Body of pancreas (tissue), 4 donors: ENCODE data around the gene GADD45A.
"Not testable (repeated sequence)": the region's sequence is repeated elsewhere in the genome, so short reads cannot be mapped to it uniquely, and the experiment has no call there.

Experiments used
- POLR2A ChIP-seq, 3 donors: fragments of 450-650 bp; IDR thresholded peaks; one replicate each; pipeline ENCODE4 v1.6.1; 2016; ENCODE audit warnings: antibody characterized with exemption in 3 of 3, mild to moderate bottlenecking in 2 of 3
- TF ChIP-seq, protein P1 (sequence below), 7 experiments: fragments of 450-650 bp in 4 of 7; fragments of 200-600 bp in 3 of 7; sonication (generic) in 3 of 7; IDR thresholded peaks; one replicate each; pipeline ENCODE4 v1.5.1; 2016 to 2019; ENCODE audit warnings: antibody characterized with exemption in 7 of 7

DNA sequence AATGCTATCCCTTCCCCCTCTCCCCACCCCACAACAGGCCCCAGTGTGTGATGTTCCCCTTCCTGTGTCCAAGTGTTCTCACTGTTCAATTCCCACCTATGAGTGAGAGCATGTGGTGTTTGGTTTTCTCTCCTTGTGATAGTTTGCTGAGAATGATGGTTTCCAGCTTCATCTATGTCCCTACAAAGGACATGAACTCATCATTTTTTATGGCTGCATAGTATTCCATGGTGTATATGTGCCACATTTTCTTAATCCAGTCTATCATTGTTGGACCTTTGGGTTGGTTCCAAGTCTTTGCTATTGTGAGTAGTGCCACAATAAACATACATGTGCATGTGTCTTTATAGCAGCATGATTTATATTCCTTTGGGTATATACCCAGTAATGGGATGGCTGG, 19.7 kb upstream of the GADD45A start:
- TF ChIP-seq, protein P1, sequence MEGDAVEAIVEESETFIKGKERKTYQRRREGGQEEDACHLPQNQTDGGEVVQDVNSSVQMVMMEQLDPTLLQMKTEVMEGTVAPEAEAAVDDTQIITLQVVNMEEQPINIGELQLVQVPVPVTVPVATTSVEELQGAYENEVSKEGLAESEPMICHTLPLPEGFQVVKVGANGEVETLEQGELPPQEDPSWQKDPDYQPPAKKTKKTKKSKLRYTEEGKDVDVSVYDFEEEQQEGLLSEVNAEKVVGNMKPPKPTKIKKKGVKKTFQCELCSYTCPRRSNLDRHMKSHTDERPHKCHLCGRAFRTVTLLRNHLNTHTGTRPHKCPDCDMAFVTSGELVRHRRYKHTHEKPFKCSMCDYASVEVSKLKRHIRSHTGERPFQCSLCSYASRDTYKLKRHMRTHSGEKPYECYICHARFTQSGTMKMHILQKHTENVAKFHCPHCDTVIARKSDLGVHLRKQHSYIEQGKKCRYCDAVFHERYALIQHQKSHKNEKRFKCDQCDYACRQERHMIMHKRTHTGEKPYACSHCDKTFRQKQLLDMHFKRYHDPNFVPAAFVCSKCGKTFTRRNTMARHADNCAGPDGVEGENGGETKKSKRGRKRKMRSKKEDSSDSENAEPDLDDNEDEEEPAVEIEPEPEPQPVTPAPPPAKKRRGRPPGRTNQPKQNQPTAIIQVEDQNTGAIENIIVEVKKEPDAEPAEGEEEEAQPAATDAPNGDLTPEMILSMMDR (IDR thresholded peaks at IDR 0.05) = not testable (repeated sequence)
- TF ChIP-seq POLR2A (IDR thresholded peaks at IDR 0.05) = not testable (repeated sequence)
